Measurements from ENCODE around the gene ZSWIM4. TPM values are rescaled to one million over a fixed set of nuclear protein-coding genes. Genes with fewer than 3 reads are reported as not detected.

Gene ZSWIM4
- total RNA-seq, 1 donor from 2014 or later = 10.6 TPM

DNA sequence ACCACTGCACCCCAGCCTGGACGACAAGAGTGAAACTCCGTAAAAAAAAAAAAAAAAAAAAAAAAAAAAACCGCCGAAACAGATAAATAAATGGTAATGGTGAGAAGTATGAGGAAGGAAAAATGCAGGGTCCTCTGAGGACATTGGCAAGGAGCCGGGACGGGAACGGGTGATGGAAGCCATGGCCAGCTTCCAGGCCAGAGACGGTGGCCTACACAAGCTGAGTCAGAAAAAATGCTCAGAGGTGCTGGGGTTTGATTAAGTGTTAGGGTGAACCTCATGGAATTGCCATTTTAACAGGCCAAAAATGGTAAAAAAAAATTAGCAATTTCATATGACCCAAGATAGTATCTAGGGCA, 866 bp upstream of the ZSWIM4 start:
- ATAC-seq = no peak
- peak overlapping the region; percentile 79 for H3K4me3 ChIP-seq
- H3K27ac ChIP-seq = peak overlapping the region; percentile 94
- intact Hi-C loops (cut with DNase I) = no loop called here
- DNase-seq = peak; percentile 74
- H3K4me1 ChIP-seq = peaks cover 27% of the 10 kb centered on the region
- H3K36me3 ChIP-seq = no peaks in the 10 kb centered on the region
- H3K27me3 ChIP-seq = no peaks in the 10 kb centered on the region
- H3K9me3 ChIP-seq = no peaks in the 10 kb centered on the region
- TF ChIP-seq CTCF (IDR thresholded peaks at IDR 0.05) = no peak

GRCh38 chr19:13795595-13796300, 505 bp downstream of the ZSWIM4 start:
- peak overlapping the region; percentile 79 for H3K4me3 ChIP-seq
- ATAC-seq (peak; percentile 3), DNase-seq (peak; percentile 75)
- peak overlapping the region; percentile 88 for H3K27ac ChIP-seq
- H3K9me3 ChIP-seq = no peaks in the 10 kb centered on the region
- H3K4me1 ChIP-seq = peaks cover 23% of the 10 kb centered on the region
- no peaks in the 10 kb centered on the region for H3K36me3 ChIP-seq
- H3K27me3 ChIP-seq = no peaks in the 10 kb centered on the region
- intact Hi-C loops (cut with DNase I) = loop anchor here (5.0 kb wide), 1 partner anchor 37 kb away; no protein-coding TSS in a partner anchor
- no peak for TF ChIP-seq CTCF (IDR thresholded peaks at IDR 0.05)

GRCh38 chr19:13796301-13797057, 1.2 kb downstream of the ZSWIM4 start:
- H3K4me1 ChIP-seq = peaks cover 23% of the 10 kb centered on the region
- H3K9me3 ChIP-seq = no peaks in the 10 kb centered on the region
- H3K27ac ChIP-seq = peak overlapping the region; percentile 88
- H3K36me3 ChIP-seq = no peaks in the 10 kb centered on the region
- DNase-seq (peak; percentile 75), ATAC-seq (peak; percentile 27)
- TF ChIP-seq CTCF (IDR thresholded peaks at IDR 0.05) = peak; percentile 34
- intact Hi-C loops (cut with DNase I) = loop anchor here (5.0 kb wide), 1 partner anchor 36 kb away; no protein-coding TSS in a partner anchor
- H3K27me3 ChIP-seq = no peaks in the 10 kb centered on the region
- H3K4me3 ChIP-seq = peak overlapping the region; percentile 79

DNA sequence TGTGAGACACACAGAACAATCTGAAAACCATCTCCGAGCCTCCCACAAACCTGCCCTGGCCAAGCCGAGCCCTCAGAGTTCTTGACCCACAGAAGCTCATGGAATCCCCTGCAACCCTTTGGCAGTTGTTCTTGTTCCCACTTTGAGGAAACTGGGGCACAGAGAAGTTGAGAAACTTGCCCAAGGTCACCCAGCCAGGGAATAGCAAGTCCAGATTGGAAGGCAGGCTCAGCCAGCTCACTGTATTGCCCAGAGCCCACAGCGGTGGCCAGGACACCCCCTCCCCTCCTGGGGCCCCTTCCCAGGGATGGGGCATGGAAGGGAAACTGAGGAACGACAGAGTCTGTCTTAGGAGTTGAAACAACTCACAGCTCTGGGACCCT, 1.8 kb downstream of the ZSWIM4 start:
- no peaks in the 10 kb centered on the region for H3K9me3 ChIP-seq
- intact Hi-C loops (cut with DNase I) = loop anchor here (5.0 kb wide), 1 partner anchor 35 kb away; no protein-coding TSS in a partner anchor
- peaks cover 23% of the 10 kb centered on the region for H3K4me1 ChIP-seq
- no peaks in the 10 kb centered on the region for H3K27me3 ChIP-seq
- ATAC-seq (no peak), DNase-seq (no peak)
- no peak for TF ChIP-seq CTCF (IDR thresholded peaks at IDR 0.05)
- H3K27ac ChIP-seq = peak overlapping the region; percentile 88
- peak overlapping the region; percentile 79 for H3K4me3 ChIP-seq
- H3K36me3 ChIP-seq = no peaks in the 10 kb centered on the region

GRCh38 chr19:13797870-13798269, 2.6 kb downstream of the ZSWIM4 start:
- ATAC-seq (no peak), DNase-seq (no peak)
- no peaks in the 10 kb centered on the region for H3K9me3 ChIP-seq
- no peak overlapping the region for H3K4me3 ChIP-seq
- H3K36me3 ChIP-seq = no peaks in the 10 kb centered on the region
- peaks cover 23% of the 10 kb centered on the region for H3K4me1 ChIP-seq
- H3K27ac ChIP-seq = peak overlapping the region; percentile 88
- TF ChIP-seq CTCF (IDR thresholded peaks at IDR 0.05) = no peak
- no peaks in the 10 kb centered on the region for H3K27me3 ChIP-seq
- intact Hi-C loops (cut with DNase I) = loop anchor here (5.0 kb wide), 1 partner anchor 34 kb away; no protein-coding TSS in a partner anchor

Data from upper lobe of right lung (tissue), 1 donor.